Trophoblast cell (in vitro differentiated cells and primary cell): ENCODE results near the gene TMEM266.

Source experiments
- DNase-seq, 2 donors: peaks; one replicate each; pipeline ENCODE4 v3.0.0-alpha.2; 2016
- H2AFZ ChIP-seq: 2 replicates; pipeline ENCODE4 v1.6.1; 2013; ENCODE audit warnings: low read length, moderate library complexity, mild to moderate bottlenecking; ENCODE audit not compliant: insufficient read depth, poor library complexity
- H2AK5ac ChIP-seq: 2 replicates; pipeline ENCODE4 v1.6.1; 2013; ENCODE audit warnings: mild to moderate bottlenecking, low read length
- H2BK120ac ChIP-seq: 2 replicates; pipeline ENCODE4 v1.6.1; 2013; ENCODE audit warnings: low read length, mild to moderate bottlenecking, moderate library complexity; ENCODE audit not compliant: insufficient read depth, poor library complexity
- H2BK12ac ChIP-seq: 2 replicates; pipeline ENCODE4 v1.6.1; 2013; ENCODE audit warnings: mild to moderate bottlenecking, low read length, moderate library complexity
- H2BK5ac ChIP-seq: 2 replicates; pipeline ENCODE4 v1.6.1; 2013; ENCODE audit warnings: low read length, low read depth, moderate library complexity, mild to moderate bottlenecking; ENCODE audit not compliant: poor library complexity
- H3K14ac ChIP-seq: 2 replicates; pipeline ENCODE4 v1.6.1; 2013; ENCODE audit warnings: mild to moderate bottlenecking, low read length
- H3K18ac ChIP-seq: 2 replicates; pipeline ENCODE4 v1.6.1; 2013; ENCODE audit warnings: mild to moderate bottlenecking, low read length
- H3K23ac ChIP-seq: 2 replicates; pipeline ENCODE4 v1.6.1; 2013; ENCODE audit warnings: low read length
- H3K27ac ChIP-seq: 2 replicates; pipeline ENCODE4 v1.5.1; 2013; ENCODE audit warnings: low read depth, mild to moderate bottlenecking, inconsistent platforms, low read length, moderate library complexity
- H3K27me3 ChIP-seq: 2 replicates; pipeline ENCODE4 v1.6.1; 2013; ENCODE audit warnings: inconsistent platforms, mild to moderate bottlenecking, low read length, moderate library complexity; ENCODE audit not compliant: insufficient read depth
- H3K36me3 ChIP-seq, 2 experiments: 1 replicate in 1 of 2; 2 replicates in 1 of 2; pipeline ENCODE4 v1.6.1; 2013; ENCODE audit warnings: low read length in 2 of 2, mild to moderate bottlenecking in 2 of 2, moderate library complexity in 1 of 2; ENCODE audit not compliant: insufficient read depth in 2 of 2, control insufficient read depth in 1 of 2
- H3K4ac ChIP-seq: 2 replicates; pipeline ENCODE4 v1.6.1; 2013; ENCODE audit warnings: low read depth, mild to moderate bottlenecking, low read length, moderate library complexity
- H3K4me1 ChIP-seq, 2 experiments: 1 replicate in 1 of 2; 2 replicates in 1 of 2; pipeline ENCODE4 v1.6.1; 2013; ENCODE audit warnings: low read length in 2 of 2, mild to moderate bottlenecking in 2 of 2, moderate library complexity in 1 of 2; ENCODE audit not compliant: insufficient read depth in 2 of 2, control insufficient read depth in 1 of 2
- H3K4me2 ChIP-seq: 2 replicates; pipeline ENCODE4 v1.6.1; 2013; ENCODE audit warnings: inconsistent platforms, mild to moderate bottlenecking, low read length, moderate library complexity
- H3K4me3 ChIP-seq: 2 replicates; pipeline ENCODE4 v1.5.1; 2013; ENCODE audit warnings: mild to moderate bottlenecking, low read depth, low read length, inconsistent platforms
- H3K79me1 ChIP-seq: one replicate; pipeline ENCODE4 v1.6.1; 2013; ENCODE audit warnings: low read length
- H3K79me2 ChIP-seq: 2 replicates; pipeline ENCODE4 v1.6.1; 2013; ENCODE audit warnings: low read length, mild to moderate bottlenecking; ENCODE audit not compliant: control insufficient read depth, insufficient read depth, poor library complexity
- H3K9ac ChIP-seq: 2 replicates; pipeline ENCODE4 v1.6.1; 2013; ENCODE audit warnings: mild to moderate bottlenecking, low read length
- H3K9me3 ChIP-seq: 2 replicates; pipeline ENCODE4 v1.6.1; 2013; ENCODE audit warnings: low read depth, mild to moderate bottlenecking, control low read depth, inconsistent platforms, low read length; ENCODE audit not compliant: insufficient read depth
- H4K12ac ChIP-seq: 2 replicates; pipeline ENCODE4 v1.6.1; 2013; ENCODE audit warnings: low read depth, mild to moderate bottlenecking, low read length, moderate library complexity
- H4K8ac ChIP-seq: 2 replicates; pipeline ENCODE4 v1.6.1; 2013; ENCODE audit warnings: low read depth, mild to moderate bottlenecking, low read length, moderate library complexity
- H4K91ac ChIP-seq: one replicate; pipeline ENCODE4 v1.6.1; 2013; ENCODE audit warnings: low read depth, mild to moderate bottlenecking, low read length, moderate library complexity
- WGBS: extraction: QIAGEN DNeasy Blood & Tissue Kit; methylation state at CpG from one replicate; pipeline ENCODE4 v1.1.7; 2013; ENCODE audit warnings: missing lambda C conversion rate; ENCODE audit not compliant: insufficient read length, insufficient coverage; ENCODE audit errors: extremely low coverage; 5-methylcytosine and 5-hydroxymethylcytosine counted together

TMEM266 gene

DNA sequence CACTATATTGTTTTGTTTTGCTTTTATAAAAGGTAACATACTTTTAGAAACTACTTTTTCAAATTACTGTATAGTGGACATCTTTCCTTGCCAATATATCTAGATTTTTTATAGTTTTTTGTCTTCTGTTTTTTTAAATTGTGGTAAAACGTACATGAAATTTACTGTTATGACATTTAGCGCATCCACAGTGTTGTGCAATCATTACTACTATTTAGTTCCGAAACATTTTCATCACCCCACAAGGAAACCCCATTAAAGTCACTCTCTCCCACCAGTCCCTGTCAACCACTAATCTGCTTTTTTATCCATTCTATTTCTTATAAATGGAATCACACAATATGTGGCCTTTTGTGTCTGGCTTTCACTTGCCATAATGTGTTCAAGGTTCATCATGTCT, 54.8 kb downstream of the TMEM266 start:
- no peak for DNase-seq
- H3K27me3 ChIP-seq = no peaks in the 10 kb centered on the region
- peaks cover 4% of the 10 kb centered on the region for H3K79me1 ChIP-seq
- H4K8ac ChIP-seq = no peak overlapping the region
- no peak overlapping the region for H2BK5ac ChIP-seq
- no peak overlapping the region for H3K4ac ChIP-seq
- no peaks in the 10 kb centered on the region for H3K9me3 ChIP-seq
- no peak overlapping the region for H3K14ac ChIP-seq
- H3K23ac ChIP-seq = no peak overlapping the region
- H2BK120ac ChIP-seq = no peak overlapping the region
- H3K4me3 ChIP-seq = no peak overlapping the region
- peaks cover 10 to 11% of the 10 kb centered on the region in 2 experiments for H3K4me1 ChIP-seq
- no peak overlapping the region for H2BK12ac ChIP-seq
- no peak overlapping the region for H2AFZ ChIP-seq
- no peak overlapping the region for H3K4me2 ChIP-seq
- H3K18ac ChIP-seq = no peak overlapping the region
- no peak overlapping the region for H4K91ac ChIP-seq
- WGBS = no CpG with 5 or more reads among the region's 3 CpGs
- no peak overlapping the region for H3K9ac ChIP-seq
- H4K12ac ChIP-seq = no peak overlapping the region
- H3K27ac ChIP-seq = no peak overlapping the region
- H3K79me2 ChIP-seq = no peaks in the 10 kb centered on the region
- no peaks in the 10 kb centered on the region for H3K36me3 ChIP-seq
- H2AK5ac ChIP-seq = no peak overlapping the region

GRCh38 chr15:76116138-76116885, 56.5 kb downstream of the TMEM266 start:
- no peak overlapping the region for H3K14ac ChIP-seq
- peak overlapping the region; percentile 46 for H3K4me2 ChIP-seq
- H3K79me2 ChIP-seq = no peaks in the 10 kb centered on the region
- peaks cover 4% of the 10 kb centered on the region for H3K79me1 ChIP-seq
- no peak overlapping the region for H3K23ac ChIP-seq
- H3K9ac ChIP-seq = no peak overlapping the region
- no peaks in the 10 kb centered on the region for H3K9me3 ChIP-seq
- H3K27ac ChIP-seq = peak overlapping the region; percentile 2
- no peak overlapping the region for H4K8ac ChIP-seq
- H2BK12ac ChIP-seq = no peak overlapping the region
- no peak overlapping the region for H3K4me3 ChIP-seq
- peak overlapping the region; percentile 20 for H4K91ac ChIP-seq
- peaks cover 10 to 11% of the 10 kb centered on the region in 2 experiments for H3K4me1 ChIP-seq
- H2AFZ ChIP-seq = no peak overlapping the region
- no peak overlapping the region for H2BK120ac ChIP-seq
- no peak overlapping the region for H3K18ac ChIP-seq
- no peak overlapping the region for H4K12ac ChIP-seq
- H3K36me3 ChIP-seq = no peaks in the 10 kb centered on the region
- no peak overlapping the region for H2AK5ac ChIP-seq
- DNase-seq = peak; percentile 93 to 96
- no peak overlapping the region for H3K4ac ChIP-seq
- no peaks in the 10 kb centered on the region for H3K27me3 ChIP-seq
- WGBS = no CpG with 5 or more reads among the region's 15 CpGs
- H2BK5ac ChIP-seq = peak overlapping the region; percentile 15

DNA sequence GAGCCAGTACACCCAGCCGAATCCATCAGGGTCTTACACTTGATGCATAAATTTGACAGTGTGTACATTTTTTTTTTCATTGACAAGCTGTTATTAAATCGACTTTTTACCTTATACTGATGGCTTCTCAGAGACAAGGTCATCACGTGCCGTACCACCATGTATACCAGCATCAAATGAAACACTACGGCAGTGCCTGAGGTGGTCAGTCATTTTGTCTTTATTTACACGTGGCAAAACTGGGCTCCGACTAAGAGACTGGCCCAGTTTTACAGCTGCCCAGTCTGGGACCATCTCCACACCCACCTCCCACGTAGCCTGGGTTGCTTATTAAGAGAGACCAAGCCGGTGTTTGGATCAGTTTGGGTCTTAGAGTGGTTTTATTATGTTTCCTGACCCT, 57.4 kb downstream of the TMEM266 start:
- peaks cover 10 to 11% of the 10 kb centered on the region in 2 experiments for H3K4me1 ChIP-seq
- H3K4me2 ChIP-seq = no peak overlapping the region
- H3K23ac ChIP-seq = no peak overlapping the region
- H2AFZ ChIP-seq = no peak overlapping the region
- H2BK5ac ChIP-seq = no peak overlapping the region
- peaks cover 4% of the 10 kb centered on the region for H3K79me1 ChIP-seq
- peak overlapping the region; percentile 23 for H4K91ac ChIP-seq
- peak overlapping the region; percentile 15 for H2BK12ac ChIP-seq
- no peaks in the 10 kb centered on the region for H3K36me3 ChIP-seq
- no peak overlapping the region for H2BK120ac ChIP-seq
- no peak overlapping the region for H3K4ac ChIP-seq
- no peak overlapping the region for H3K27ac ChIP-seq
- no peak overlapping the region for H3K14ac ChIP-seq
- H3K4me3 ChIP-seq = no peak overlapping the region
- no peak overlapping the region for H4K12ac ChIP-seq
- H3K9ac ChIP-seq = no peak overlapping the region
- no peak overlapping the region for H3K18ac ChIP-seq
- H3K27me3 ChIP-seq = no peaks in the 10 kb centered on the region
- peak; percentile 63 to 77 for DNase-seq
- no peak overlapping the region for H2AK5ac ChIP-seq
- no peak overlapping the region for H4K8ac ChIP-seq
- H3K9me3 ChIP-seq = no peaks in the 10 kb centered on the region
- no CpG with 5 or more reads among the region's 9 CpGs for WGBS
- no peaks in the 10 kb centered on the region for H3K79me2 ChIP-seq

- H2AFZ ChIP-seq = no peak overlapping the region
- H3K4me1 ChIP-seq = peaks cover 10 to 11% of the 10 kb centered on the region in 2 experiments
- H2BK5ac ChIP-seq = no peak overlapping the region
- no peaks in the 10 kb centered on the region for H3K27me3 ChIP-seq
- H3K36me3 ChIP-seq = no peaks in the 10 kb centered on the region
- H3K23ac ChIP-seq = no peak overlapping the region
- no peaks in the 10 kb centered on the region for H3K79me2 ChIP-seq
- no peak overlapping the region for H3K4me3 ChIP-seq
- H3K9me3 ChIP-seq = no peaks in the 10 kb centered on the region
- H4K91ac ChIP-seq = no peak overlapping the region
- no peak overlapping the region for H3K14ac ChIP-seq
- H2AK5ac ChIP-seq = no peak overlapping the region
- H4K12ac ChIP-seq = no peak overlapping the region
- H3K4ac ChIP-seq = no peak overlapping the region
- H3K79me1 ChIP-seq = peaks cover 4% of the 10 kb centered on the region
- H3K4me2 ChIP-seq = no peak overlapping the region
- WGBS = no CpG with 5 or more reads among the region's 6 CpGs
- H2BK12ac ChIP-seq = no peak overlapping the region
- H3K18ac ChIP-seq = no peak overlapping the region
- no peak overlapping the region for H2BK120ac ChIP-seq
- H3K9ac ChIP-seq = no peak overlapping the region
- DNase-seq = no peak
- H3K27ac ChIP-seq = no peak overlapping the region
- no peak overlapping the region for H4K8ac ChIP-seq
Measured at GRCh38 chr15:76118767-76119166, 59.0 kb downstream of the TMEM266 start.
